HG02763 (cell line): ENCODE results near the gene CCDC192.
"Not testable (repeated sequence)": the region's sequence is repeated elsewhere in the genome, so short reads cannot be mapped to it uniquely, and the experiment has no call there.

Source experiments
- ATAC-seq: cut with Tn5 transposase; IDR thresholded peaks from one replicate; pipeline ENCODE4 v1.9.1; 2021; ENCODE audit warnings: mild to moderate bottlenecking, moderate library complexity; ENCODE audit not compliant: unreplicated experiment

CCDC192 gene, protein sequence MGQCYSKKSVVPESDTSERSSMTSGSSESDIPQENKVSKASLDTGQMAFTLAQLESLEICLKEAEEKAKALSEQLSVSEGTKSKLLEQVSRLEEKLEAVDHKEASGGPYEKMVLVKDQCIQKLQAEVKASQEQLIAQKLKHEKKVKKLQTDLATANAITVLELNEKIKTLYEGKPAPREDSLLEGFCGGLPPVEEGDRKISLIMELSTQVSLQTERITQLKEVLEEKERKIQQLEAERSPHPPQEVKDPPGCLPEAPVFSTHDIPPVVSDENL

DNA sequence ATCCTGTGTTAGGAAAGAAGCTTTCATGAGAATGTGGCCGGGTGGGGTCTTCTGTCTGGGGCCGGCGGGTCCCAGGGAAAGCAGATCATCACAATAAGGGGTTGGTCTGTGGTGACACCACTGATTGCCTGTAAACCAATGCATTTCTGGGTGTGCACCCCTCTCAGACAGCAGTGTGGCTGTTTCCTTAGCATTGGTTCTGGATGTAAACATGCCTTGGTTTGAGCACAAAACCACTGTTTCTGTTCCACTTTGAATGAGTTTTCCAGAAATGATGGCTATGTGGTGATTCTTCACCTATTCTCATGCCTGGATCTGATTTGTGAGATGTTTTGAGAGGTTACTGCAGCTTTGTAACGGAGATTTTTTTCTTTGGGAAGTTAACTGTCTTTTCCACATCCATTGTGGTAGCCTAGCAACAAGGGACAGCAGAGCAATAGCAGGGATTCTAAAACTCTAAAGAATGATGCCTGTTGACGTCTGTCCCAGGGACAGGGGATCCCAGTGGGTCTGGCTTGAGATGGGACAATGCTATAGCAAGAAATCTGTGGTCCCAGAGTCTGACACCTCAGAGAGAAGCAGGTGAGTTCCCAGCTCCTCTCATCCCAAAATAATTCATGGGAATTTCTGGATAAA lies at the start of gene CCDC192:
CCDC192 (plus strand) TSS at position 466 of the 636 bp plus-strand sequence; CDS start at position 521, 55 bp downstream.
- ATAC-seq: no peak

- ATAC-seq: no peak
These were observed 46.4 kb upstream of the CCDC192 start for GRCh38 chr5:127656825-127657224.

GRCh38 chr5:127660047-127660733 lies 43.0 kb upstream of the CCDC192 start:
- ATAC-seq: no peak

GRCh38 chr5:127664093-127664492 lies 39.1 kb upstream of the CCDC192 start:
- no peak for ATAC-seq

DNA sequence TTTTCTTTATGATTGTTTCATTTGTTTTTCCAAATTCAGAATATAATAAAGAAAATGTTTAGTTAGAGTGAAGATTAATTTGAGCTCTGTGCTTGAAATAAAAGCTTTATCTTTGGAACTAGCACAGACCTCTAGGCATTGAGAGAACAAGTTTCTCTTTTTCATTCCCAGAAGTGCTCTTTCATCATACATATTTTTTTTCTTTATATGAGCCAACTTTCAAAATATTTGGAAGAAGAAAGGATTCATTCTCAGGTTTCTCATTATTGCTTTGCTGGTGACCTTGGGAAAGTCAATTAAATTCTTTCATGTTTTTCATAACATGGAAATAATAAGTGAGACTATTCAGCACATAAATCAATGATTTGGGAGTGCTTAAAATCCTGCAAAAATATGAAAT lies 37.5 kb upstream of the CCDC192 start:
- ATAC-seq: no peak

- no peak for ATAC-seq
These were observed 37.0 kb upstream of the CCDC192 start for GRCh38 chr5:127666043-127666716.

GRCh38 chr5:127667926-127668325 lies 35.3 kb upstream of the CCDC192 start:
- no peak for ATAC-seq

DNA sequence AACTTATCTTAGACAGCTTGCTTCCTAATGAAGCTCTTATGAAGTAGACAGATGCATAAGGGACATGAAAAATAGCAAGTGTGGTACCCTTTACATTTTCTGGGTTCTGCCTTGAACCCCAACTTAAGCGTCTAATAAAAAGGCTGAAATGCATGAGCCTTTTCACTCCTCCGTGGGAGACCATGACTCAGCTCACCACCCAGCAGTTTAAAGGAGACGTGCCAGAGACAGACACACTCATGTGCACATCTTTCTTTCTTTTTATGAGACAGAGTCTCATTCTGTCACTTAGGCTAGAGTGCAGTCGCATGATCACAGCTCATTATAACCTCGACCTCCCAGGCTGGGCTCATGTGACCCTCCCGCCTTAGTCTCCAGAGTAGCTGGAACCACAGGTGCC lies 32.0 kb upstream of the CCDC192 start:
- no peak for ATAC-seq

DNA sequence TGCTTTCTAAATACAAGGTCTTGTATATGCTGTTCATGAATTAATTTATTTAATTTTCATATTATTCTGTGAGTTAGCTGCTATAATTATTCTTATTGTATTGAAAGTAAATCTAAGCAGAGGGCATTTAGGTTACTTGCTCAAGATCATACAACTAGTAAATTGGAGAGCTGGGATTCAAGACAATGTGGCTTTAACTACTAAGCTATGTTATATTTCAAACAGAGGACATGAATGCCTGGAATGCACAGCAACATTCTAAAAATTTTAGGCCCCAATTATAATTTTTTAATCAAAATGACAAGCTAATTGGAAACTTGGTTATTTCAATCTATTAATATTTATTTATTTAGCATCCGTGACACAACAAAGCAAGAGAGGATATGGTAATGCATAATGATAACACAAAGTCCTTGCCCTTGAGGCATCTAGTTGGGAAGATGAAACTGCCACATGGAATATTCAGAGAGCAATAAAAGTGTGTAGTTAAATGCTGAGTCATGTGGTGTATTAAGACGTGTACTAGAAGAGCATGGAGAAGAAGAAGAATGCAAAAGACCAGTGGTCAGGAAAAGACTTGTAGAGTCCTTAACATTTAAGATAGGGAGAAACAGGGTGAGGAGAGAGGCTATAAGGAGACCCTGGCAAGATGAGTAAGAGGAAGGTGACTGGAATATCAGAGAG lies 29.9 kb upstream of the CCDC192 start:
- no peak for ATAC-seq

DNA sequence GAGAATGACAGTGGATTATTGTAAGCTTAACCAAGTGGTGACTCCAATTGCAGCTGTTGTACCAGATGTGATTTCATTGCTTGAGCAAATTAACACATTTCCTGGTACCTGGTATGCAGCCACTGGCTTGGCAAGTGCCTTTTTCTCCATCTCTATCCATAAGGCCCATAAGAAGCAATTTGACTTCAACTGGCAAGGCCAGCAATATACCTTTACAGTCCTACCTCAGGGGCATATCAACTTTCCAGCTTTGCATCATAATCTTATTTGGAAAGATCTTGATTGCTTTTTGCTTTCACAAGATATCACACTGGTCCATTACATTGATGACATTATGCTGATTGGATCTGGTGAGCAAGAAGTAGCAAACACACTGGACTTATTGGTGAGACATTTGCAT lies 26.2 kb upstream of the CCDC192 start:
- not testable (repeated sequence) for ATAC-seq

- not testable (repeated sequence) for ATAC-seq
These were observed 23.4 kb upstream of the CCDC192 start for GRCh38 chr5:127679691-127680330.

- no peak for ATAC-seq
These were observed 22.6 kb upstream of the CCDC192 start for GRCh38 chr5:127680595-127680994.

- no peak for ATAC-seq
These were observed 20.2 kb upstream of the CCDC192 start for GRCh38 chr5:127683008-127683407.

GRCh38 chr5:127684726-127685467 lies 18.3 kb upstream of the CCDC192 start:
- no peak for ATAC-seq

- ATAC-seq: no peak
These were observed 17.5 kb upstream of the CCDC192 start for GRCh38 chr5:127685662-127686061.

GRCh38 chr5:127686424-127686823 lies 16.8 kb upstream of the CCDC192 start:
- no peak for ATAC-seq

GRCh38 chr5:127694518-127695171 lies 8.5 kb upstream of the CCDC192 start:
- no peak for ATAC-seq

DNA sequence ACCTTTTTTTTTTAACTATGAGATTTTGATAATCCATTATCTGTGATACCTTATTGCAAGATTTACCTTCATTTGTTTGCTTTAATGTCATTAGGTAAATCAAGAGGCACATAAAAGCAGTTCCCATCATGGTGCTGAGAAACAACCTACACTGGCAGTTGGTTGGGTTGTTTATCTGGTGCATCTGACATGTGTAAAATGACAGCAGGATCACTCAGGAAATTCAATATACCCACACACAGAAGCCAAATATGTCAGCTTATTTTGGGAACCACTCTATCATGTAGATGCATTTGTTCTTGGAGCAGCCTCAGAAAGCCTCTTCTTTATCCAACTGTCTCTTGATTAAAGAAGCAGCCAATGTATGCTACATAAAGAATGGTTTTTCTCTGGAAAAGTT lies 7.8 kb upstream of the CCDC192 start:
- ATAC-seq: no peak

DNA sequence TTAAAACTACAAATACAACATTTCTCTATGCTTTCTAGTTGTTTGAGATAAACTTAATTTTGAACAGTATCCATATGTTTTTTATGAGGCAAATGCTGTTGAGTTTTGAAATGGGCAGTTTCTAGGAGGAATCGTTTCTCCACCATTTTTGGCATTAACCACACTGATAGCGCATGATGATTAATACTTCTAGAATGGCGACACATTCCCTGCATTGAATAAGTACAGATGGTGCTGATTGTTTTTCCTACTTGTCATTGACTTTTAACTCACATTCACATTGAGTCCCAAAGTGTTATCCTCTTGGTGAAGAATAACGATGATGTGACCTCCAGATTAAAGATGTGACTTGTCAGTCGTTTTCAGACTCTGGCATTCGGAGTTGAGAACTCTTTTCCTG lies 6.5 kb upstream of the CCDC192 start:
- no peak for ATAC-seq
